ENCODE data around the gene KIF22. TPM values are rescaled to one million over a fixed set of nuclear protein-coding genes. Genes with fewer than 3 reads are reported as not detected.
"Not testable (repeated sequence)": the region's sequence is repeated elsewhere in the genome, so short reads cannot be mapped to it uniquely, and the experiment has no call there.

The KIF22 gene
- polyA plus RNA-seq: 10 to 100 TPM; 33.1 to 45.2 (median 33.3) TPM

DNA sequence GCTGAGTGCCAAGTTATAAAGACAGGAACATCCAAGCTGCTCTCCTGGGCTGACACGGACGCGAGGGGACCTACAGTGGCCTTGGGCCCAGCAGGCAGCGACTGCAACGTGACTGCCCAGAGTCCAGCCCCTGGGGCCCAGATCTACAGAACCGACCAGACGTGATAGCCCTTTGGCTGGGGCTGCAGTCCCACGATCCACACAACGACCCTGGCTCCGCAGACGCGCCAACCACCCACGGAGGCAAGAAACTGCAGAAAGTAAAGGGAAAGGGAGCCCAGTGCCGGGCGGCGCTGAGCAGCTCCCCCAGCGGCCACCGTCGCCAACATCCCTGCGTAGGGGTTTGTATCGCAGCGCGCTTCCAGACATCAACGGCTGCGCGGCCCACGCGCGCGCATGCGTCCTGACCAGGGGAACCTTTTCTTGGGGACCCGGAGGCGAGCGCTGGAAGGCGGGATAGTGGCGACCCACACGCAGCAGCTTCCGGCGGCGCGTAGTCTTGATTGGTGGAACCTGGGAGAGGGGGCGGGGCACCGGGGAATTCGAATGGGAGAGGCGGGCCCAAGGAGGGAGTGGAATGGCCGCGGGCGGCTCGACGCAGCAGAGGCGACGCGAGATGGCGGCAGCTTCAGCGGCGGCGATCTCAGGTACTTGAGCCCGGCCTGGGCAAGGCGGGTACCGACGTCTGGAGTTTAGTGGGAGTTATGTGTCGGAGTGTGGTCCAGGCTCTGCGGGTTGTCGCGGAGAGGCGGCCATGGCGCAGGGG is at the start of gene KIF22:
TSS of gene KIF22 (plus strand) at position 569 of the 766 bp plus-strand sequence. CDS start at position 578, 9 bp downstream.
- H3K4me3 Mint-ChIP-seq: peak within 1 kb of the TSS; percentile 93 to 99 (median 97)
- H3K4me1 Mint-ChIP-seq: peaks cover 39 to 43% of the 10 kb centered on the region in 2 donors
- peak; percentile 100 for DNase-seq
- peak within 1 kb of the TSS; percentile 90 to 99 (median 98) for H3K27ac Mint-ChIP-seq
- H3K27me3 Mint-ChIP-seq (ENCODE audit: low read depth in 3 of 3): peaks cover 5 to 13% (median 6%) of the 10 kb centered on the region in 3 donors
- H3K9me3 Mint-ChIP-seq: no peaks in the 10 kb centered on the region
- no peaks in the 10 kb centered on the region for H3K36me3 Mint-ChIP-seq

- Mint-ChIP-seq H3K4me1 (peaks cover 80 to 87% of the 10 kb centered on the region in 2 donors), H3K27me3 (ENCODE audit: low read depth in 3 of 3) (peaks cover 26 to 33% (median 32%) of the 10 kb centered on the region in 3 donors), H3K27ac (peak overlapping the region; percentile 91 to 100 (median 96)), H3K9me3 (no peaks in the 10 kb centered on the region), H3K36me3 (peaks cover 13 to 48% (median 15%) of the 10 kb centered on the region in 3 donors), H3K4me3 (peak overlapping the region; percentile 79 to 98 (median 83))
- no peak for DNase-seq
Observed at GRCh38 chr16:29742683-29743275, 47.8 kb upstream of the KIF22 start.

GRCh38 chr16:29743475-29743826 is 47.1 kb upstream of the KIF22 start:
- peaks cover 13 to 50% (median 15%) of the 10 kb centered on the region in 3 donors for H3K36me3 Mint-ChIP-seq
- H3K27me3 Mint-ChIP-seq (ENCODE audit: low read depth in 3 of 3): peaks cover 26 to 33% (median 32%) of the 10 kb centered on the region in 3 donors
- H3K27ac Mint-ChIP-seq: peak overlapping the region; percentile 91 to 100 (median 96)
- H3K9me3 Mint-ChIP-seq: no peaks in the 10 kb centered on the region
- peaks cover 74 to 83% of the 10 kb centered on the region in 2 donors for H3K4me1 Mint-ChIP-seq
- DNase-seq: no peak
- peak overlapping the region; percentile 79 to 98 (median 83) for H3K4me3 Mint-ChIP-seq

DNA sequence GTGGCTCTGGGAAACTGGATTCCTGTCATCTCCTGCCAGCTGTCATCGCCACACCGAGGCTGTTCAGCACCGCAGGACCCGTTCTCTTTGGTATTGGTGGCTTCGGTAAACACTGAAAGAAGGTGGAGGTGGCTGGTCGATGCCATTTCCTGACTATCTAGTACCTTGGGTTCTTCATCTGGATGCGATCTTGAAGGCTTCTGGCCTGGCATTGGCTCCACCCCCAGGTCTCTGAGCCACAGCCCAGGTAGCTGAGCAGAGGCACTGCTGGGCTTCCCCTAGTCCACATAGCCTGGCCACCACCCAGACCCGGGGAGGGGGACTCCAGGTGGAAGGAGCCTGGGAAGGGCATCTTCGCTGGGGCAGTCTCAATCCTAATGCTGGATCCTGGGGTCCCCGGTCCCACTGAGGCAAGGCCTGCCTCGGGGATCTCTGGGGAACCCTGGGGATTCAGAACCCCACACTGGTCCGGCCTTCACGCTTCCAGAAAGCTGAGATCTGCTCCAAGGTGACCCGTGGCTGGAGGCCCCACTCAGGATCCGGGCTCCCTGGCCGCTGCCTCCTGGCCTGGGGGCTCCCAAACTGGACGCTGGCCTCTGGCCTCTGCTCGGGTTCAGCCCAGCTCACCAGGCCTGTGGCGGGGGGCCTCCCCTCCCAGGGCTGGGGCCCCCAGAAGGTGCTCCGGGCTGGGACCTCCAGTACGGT is 46.6 kb upstream of the KIF22 start:
- peaks cover 72 to 83% of the 10 kb centered on the region in 2 donors for H3K4me1 Mint-ChIP-seq
- H3K27ac Mint-ChIP-seq: peak overlapping the region; percentile 91 to 100 (median 100)
- peak overlapping the region; percentile 97 to 100 (median 98) for H3K4me3 Mint-ChIP-seq
- peaks cover 24 to 33% (median 32%) of the 10 kb centered on the region in 3 donors for H3K27me3 Mint-ChIP-seq (ENCODE audit: low read depth in 3 of 3)
- H3K36me3 Mint-ChIP-seq: peaks cover 15 to 53% (median 15%) of the 10 kb centered on the region in 3 donors
- no peaks in the 10 kb centered on the region for H3K9me3 Mint-ChIP-seq
- peak; percentile 48 to 50 (median 50) for DNase-seq

DNA sequence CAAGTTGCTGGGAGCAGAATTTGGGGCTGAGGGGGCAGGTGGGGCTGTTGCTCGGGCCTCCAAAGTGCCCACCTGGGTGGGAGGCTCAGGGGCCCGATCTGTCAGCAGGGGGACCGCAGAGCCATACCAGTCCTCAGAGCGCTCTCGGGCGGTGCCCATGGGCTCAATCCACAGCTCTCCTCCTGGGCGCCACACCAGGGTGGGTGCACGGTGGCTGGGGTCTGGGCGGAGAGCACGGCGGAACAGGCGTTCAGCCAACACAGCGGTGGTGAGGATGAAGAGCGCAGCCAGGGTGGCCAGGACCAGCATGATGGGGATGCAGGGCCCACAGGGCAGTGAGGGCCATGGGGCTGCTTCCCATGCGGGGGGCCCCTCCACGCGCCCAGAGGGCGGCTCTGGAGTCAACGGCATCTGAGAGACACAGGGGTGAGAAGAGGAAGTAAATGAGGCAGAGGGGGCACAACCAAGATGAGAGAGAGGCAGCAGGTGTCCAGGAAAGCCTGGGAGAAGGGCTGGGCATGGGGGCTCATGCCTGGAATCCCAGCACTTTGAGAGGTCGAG is 45.9 kb upstream of the KIF22 start:
- Mint-ChIP-seq H3K4me3 (peak overlapping the region; percentile 97 to 100 (median 98)), H3K4me1 (peaks cover 68 to 80% of the 10 kb centered on the region in 2 donors), H3K36me3 (peaks cover 13 to 52% (median 15%) of the 10 kb centered on the region in 3 donors), H3K9me3 (no peaks in the 10 kb centered on the region), H3K27me3 (ENCODE audit: low read depth in 3 of 3) (peaks cover 23 to 33% (median 32%) of the 10 kb centered on the region in 3 donors), H3K27ac (peak overlapping the region; percentile 95 to 100 (median 100))
- DNase-seq: peak; percentile 41 to 50 (median 41)

DNA sequence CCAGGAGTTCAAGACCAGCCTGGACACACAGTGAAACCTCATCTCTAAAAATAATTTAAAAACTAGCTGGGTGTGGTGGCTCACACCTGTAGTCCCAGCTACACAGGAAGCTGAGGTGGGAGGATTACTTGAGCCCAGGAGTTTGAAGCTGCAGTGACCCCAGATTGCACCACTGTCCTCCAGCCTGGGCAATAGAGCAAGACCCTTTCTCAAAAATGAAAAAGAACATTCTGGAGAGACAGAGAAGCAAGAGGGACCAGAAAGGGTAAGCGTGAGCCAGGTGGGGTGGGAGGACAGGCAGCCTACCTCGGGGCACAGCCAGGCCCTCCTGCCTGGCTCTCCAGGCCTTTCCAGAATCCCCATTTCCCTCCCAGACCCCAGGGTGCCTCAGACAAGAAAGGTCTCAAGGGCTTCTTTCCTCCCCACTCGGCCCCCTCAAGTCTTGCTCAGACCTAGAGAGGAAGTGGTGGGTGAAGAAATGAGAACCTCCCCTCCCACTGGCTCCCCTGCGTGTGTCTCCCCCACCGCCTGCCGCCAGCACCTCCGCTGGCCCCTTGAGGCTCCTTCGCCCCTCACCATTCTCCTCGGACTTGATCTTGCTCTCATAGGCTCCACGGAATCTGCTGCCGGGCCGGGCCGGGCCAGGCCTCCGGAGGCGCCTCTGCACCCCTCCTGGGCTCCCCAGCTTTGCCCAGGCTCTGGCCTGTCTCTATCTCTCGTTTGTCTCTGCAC is 45.3 kb upstream of the KIF22 start:
- peaks cover 61 to 73% of the 10 kb centered on the region in 2 donors for H3K4me1 Mint-ChIP-seq
- H3K9me3 Mint-ChIP-seq: no peaks in the 10 kb centered on the region
- peak overlapping the region; percentile 97 to 100 (median 98) for H3K4me3 Mint-ChIP-seq
- H3K27ac Mint-ChIP-seq: peak overlapping the region; percentile 95 to 100 (median 100)
- DNase-seq: peak; percentile 74 to 81 (median 80)
- peaks cover 23 to 33% (median 30%) of the 10 kb centered on the region in 3 donors for H3K27me3 Mint-ChIP-seq (ENCODE audit: low read depth in 3 of 3)
- H3K36me3 Mint-ChIP-seq: peaks cover 8 to 47% (median 15%) of the 10 kb centered on the region in 3 donors

- peak within 1 kb of the TSS; percentile 97 to 100 (median 98) for H3K4me3 Mint-ChIP-seq
- peaks cover 8 to 42% (median 15%) of the 10 kb centered on the region in 3 donors for H3K36me3 Mint-ChIP-seq
- H3K4me1 Mint-ChIP-seq: peaks cover 55 to 67% of the 10 kb centered on the region in 2 donors
- peak; percentile 98 to 99 (median 98) for DNase-seq
- no peaks in the 10 kb centered on the region for H3K9me3 Mint-ChIP-seq
- peak within 1 kb of the TSS; percentile 95 to 100 (median 100) for H3K27ac Mint-ChIP-seq
- H3K27me3 Mint-ChIP-seq (ENCODE audit: low read depth in 3 of 3): peaks cover 22 to 32% (median 29%) of the 10 kb centered on the region in 3 donors
Observed at GRCh38 chr16:29745853-29746345, 44.7 kb upstream of the KIF22 start, which contains the start of gene C16orf54. C16orf54 (minus strand) TSS chr16:29745990; CDS start chr16:29744951, 1,039 bp downstream.

DNA sequence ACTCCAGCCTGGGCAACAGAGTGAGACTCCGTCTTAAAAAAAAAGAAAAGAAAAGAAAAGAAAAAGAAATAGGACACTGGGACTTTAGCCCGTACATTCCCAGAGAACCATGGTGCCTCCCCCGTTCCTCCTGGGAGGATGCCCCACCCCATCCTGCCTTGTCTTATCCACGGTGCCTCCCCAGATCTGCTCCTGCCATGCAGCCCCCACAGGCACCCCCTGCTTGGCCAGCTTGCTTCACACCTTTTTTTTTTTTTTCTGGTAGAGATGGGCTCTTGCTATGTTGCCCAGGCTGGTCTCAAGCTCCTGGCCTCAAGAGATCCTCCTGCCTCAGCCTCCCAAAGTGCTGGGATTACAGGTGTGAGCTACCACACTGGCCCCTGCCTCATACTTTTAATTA is 44.0 kb upstream of the KIF22 start:
- H3K9me3 Mint-ChIP-seq: not testable (repeated sequence)
- Mint-ChIP-seq H3K4me3 (peak overlapping the region; percentile 97 to 100 (median 98)), H3K27me3 (ENCODE audit: low read depth in 3 of 3) (peaks cover 21 to 31% (median 24%) of the 10 kb centered on the region in 3 donors), H3K36me3 (peaks cover 8 to 39% (median 12%) of the 10 kb centered on the region in 3 donors), H3K27ac (peak overlapping the region; percentile 95 to 100 (median 100)), H3K4me1 (peaks cover 49 to 61% of the 10 kb centered on the region in 2 donors)
- DNase-seq: peak; percentile 16 to 32 (median 29)

GRCh38 chr16:29747947-29748759 is 42.4 kb upstream of the KIF22 start:
- no peak for DNase-seq
- Mint-ChIP-seq H3K9me3 (no peaks in the 10 kb centered on the region), H3K4me1 (peaks cover 32 to 45% of the 10 kb centered on the region in 2 donors), H3K36me3 (peaks cover 8 to 25% (median 12%) of the 10 kb centered on the region in 3 donors), H3K27ac (peak overlapping the region; percentile 55 to 100 (median 83)), H3K27me3 (ENCODE audit: low read depth in 3 of 3) (peaks cover 21 to 29% (median 22%) of the 10 kb centered on the region in 3 donors), H3K4me3 (peak overlapping the region in 1 of 5 donors; percentile 30)

- not testable (repeated sequence) for H3K4me3 Mint-ChIP-seq, DNase-seq, H3K9me3 Mint-ChIP-seq
- Mint-ChIP-seq H3K27me3 (ENCODE audit: low read depth in 3 of 3) (peaks cover 18 to 26% (median 21%) of the 10 kb centered on the region in 3 donors), H3K27ac (peak overlapping the region in 4 of 6 donors; percentile 40 to 66 (median 60)), H3K4me1 (peaks cover 26 to 39% of the 10 kb centered on the region in 2 donors), H3K36me3 (peaks cover 6 to 19% (median 6%) of the 10 kb centered on the region in 3 donors)
Observed at GRCh38 chr16:29748760-29749149, 41.8 kb upstream of the KIF22 start.

- H3K4me1 Mint-ChIP-seq: peaks cover 9 to 12% of the 10 kb centered on the region in 2 donors
- no peak for DNase-seq
- H3K4me3 Mint-ChIP-seq: no peak overlapping the region
- H3K36me3 Mint-ChIP-seq: peaks cover 0 to 4% (median 3%) of the 10 kb centered on the region in 3 donors
- peaks cover 0 to 2% (median 0%) of the 10 kb centered on the region in 3 donors for H3K27me3 Mint-ChIP-seq (ENCODE audit: low read depth in 3 of 3)
- no peaks in the 10 kb centered on the region for H3K9me3 Mint-ChIP-seq
- peak overlapping the region in 2 of 6 donors; percentile 30 to 40 for H3K27ac Mint-ChIP-seq
Observed at GRCh38 chr16:29753516-29753915, 37.0 kb upstream of the KIF22 start.
